ENCODE data around the gene COL6A3. TPM values are rescaled to one million over a fixed set of nuclear protein-coding genes. Genes with fewer than 3 reads are reported as not detected.

COL6A3 gene, protein sequence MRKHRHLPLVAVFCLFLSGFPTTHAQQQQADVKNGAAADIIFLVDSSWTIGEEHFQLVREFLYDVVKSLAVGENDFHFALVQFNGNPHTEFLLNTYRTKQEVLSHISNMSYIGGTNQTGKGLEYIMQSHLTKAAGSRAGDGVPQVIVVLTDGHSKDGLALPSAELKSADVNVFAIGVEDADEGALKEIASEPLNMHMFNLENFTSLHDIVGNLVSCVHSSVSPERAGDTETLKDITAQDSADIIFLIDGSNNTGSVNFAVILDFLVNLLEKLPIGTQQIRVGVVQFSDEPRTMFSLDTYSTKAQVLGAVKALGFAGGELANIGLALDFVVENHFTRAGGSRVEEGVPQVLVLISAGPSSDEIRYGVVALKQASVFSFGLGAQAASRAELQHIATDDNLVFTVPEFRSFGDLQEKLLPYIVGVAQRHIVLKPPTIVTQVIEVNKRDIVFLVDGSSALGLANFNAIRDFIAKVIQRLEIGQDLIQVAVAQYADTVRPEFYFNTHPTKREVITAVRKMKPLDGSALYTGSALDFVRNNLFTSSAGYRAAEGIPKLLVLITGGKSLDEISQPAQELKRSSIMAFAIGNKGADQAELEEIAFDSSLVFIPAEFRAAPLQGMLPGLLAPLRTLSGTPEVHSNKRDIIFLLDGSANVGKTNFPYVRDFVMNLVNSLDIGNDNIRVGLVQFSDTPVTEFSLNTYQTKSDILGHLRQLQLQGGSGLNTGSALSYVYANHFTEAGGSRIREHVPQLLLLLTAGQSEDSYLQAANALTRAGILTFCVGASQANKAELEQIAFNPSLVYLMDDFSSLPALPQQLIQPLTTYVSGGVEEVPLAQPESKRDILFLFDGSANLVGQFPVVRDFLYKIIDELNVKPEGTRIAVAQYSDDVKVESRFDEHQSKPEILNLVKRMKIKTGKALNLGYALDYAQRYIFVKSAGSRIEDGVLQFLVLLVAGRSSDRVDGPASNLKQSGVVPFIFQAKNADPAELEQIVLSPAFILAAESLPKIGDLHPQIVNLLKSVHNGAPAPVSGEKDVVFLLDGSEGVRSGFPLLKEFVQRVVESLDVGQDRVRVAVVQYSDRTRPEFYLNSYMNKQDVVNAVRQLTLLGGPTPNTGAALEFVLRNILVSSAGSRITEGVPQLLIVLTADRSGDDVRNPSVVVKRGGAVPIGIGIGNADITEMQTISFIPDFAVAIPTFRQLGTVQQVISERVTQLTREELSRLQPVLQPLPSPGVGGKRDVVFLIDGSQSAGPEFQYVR (N-terminal part only)
- total RNA-seq: 156 TPM

DNA sequence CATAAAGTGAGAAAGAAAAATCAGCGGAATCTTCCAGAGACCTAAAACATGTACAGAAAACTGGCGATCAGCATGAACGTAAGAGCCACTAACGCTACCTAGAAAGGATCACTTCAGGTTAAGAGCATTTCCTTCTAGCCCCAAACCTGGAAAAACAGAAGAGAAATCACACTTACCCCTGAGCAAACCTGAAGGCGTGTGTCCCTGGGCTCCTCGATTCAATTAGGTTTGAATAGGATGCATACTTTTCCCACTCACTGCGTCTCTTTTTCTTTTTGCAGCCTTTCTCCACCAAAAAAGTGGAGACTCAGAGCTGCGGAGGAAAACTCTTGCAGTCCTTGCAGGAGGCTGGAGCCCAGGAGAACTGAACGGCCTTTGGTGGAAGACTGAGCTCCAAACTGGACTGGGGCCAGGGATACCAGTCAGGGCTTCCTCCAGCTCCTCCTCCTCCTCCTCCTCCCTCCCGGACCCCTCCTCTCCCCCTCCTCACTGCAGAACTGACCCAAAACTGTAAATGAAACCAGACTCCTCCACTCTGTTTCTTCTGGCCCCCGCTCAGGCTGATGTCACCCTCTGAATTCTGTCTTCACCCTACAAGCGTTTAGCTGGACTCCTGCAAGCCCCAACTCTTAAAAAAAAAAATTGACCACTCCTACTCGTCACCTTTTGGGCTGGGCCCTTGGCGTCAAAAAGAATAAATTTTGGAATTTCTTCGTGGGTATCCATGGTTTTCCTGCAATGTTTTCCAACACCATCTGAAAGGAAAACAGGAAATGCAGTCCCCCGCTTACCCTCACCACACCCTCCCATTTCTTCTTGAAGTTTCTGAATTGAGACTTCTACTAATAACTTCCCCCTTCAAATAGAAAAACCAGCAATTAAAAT lies at the start of gene COL6A3:
Gene COL6A3, minus strand, starts transcription at position 388 of the 885 bp plus-strand sequence. CDS start 17,347 bp downstream, outside the sequence.
- peak within 1 kb of the TSS; percentile 76 to 77 for H3K27ac ChIP-seq
- H3K27me3 ChIP-seq: no peaks in the 10 kb centered on the region
- H3K36me3 ChIP-seq: no peaks in the 10 kb centered on the region
- intact Hi-C loops (cut with DNase I): loop anchor here (2.0 to 10.0 kb wide), 3 partner anchors 99 to 289 kb away; no protein-coding TSS in a partner anchor
- no peak for DNase-seq (ENCODE audit: low spot score in 2 of 2)
- TF ChIP-seq, protein P1, sequence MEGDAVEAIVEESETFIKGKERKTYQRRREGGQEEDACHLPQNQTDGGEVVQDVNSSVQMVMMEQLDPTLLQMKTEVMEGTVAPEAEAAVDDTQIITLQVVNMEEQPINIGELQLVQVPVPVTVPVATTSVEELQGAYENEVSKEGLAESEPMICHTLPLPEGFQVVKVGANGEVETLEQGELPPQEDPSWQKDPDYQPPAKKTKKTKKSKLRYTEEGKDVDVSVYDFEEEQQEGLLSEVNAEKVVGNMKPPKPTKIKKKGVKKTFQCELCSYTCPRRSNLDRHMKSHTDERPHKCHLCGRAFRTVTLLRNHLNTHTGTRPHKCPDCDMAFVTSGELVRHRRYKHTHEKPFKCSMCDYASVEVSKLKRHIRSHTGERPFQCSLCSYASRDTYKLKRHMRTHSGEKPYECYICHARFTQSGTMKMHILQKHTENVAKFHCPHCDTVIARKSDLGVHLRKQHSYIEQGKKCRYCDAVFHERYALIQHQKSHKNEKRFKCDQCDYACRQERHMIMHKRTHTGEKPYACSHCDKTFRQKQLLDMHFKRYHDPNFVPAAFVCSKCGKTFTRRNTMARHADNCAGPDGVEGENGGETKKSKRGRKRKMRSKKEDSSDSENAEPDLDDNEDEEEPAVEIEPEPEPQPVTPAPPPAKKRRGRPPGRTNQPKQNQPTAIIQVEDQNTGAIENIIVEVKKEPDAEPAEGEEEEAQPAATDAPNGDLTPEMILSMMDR (IDR thresholded peaks at IDR 0.05): no peak
- peak within 1 kb of the TSS; percentile 45 to 67 for H3K4me3 ChIP-seq
- H3K9me3 ChIP-seq: no peaks in the 10 kb centered on the region
- peaks cover 9 to 12% of the 10 kb centered on the region in 2 donors for H3K4me1 ChIP-seq

DNA sequence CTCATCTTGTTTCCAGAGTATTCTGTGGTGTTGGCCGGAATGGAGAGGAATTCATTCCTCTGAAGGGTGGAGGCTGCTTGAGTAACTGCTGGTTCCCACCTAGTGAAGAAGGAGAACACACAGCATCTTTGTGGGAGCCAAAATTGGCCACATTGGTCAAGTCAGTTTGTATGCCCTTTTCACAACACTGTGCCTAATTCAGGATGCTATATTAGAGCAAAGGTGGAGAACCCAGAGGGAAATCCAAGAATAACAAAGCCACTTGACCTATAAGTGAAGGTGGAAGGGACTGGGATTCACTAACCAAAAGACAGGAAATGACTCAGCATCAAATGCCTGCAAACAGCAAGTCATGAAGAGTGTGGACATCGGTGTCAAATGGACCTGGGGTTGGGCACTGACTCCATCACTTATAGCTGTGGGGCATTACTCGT lies 45.8 kb upstream of the COL6A3 start:
- Histone ChIP-seq H3K27me3 (no peaks in the 10 kb centered on the region), H3K36me3 (no peaks in the 10 kb centered on the region), H3K27ac (peak overlapping the region in 1 of 2 donors; percentile 57), H3K4me1 (peaks cover 5 to 25% of the 10 kb centered on the region in 2 donors), H3K9me3 (no peaks in the 10 kb centered on the region), H3K4me3 (no peak overlapping the region)
- intact Hi-C loops (cut with DNase I): loop anchor here (5.0 kb wide), 1 partner anchor 37 kb away; no protein-coding TSS in a partner anchor
- TF ChIP-seq, protein P1 (IDR thresholded peaks at IDR 0.05): no peak
- no peak for DNase-seq (ENCODE audit: low spot score in 2 of 2)

DNA sequence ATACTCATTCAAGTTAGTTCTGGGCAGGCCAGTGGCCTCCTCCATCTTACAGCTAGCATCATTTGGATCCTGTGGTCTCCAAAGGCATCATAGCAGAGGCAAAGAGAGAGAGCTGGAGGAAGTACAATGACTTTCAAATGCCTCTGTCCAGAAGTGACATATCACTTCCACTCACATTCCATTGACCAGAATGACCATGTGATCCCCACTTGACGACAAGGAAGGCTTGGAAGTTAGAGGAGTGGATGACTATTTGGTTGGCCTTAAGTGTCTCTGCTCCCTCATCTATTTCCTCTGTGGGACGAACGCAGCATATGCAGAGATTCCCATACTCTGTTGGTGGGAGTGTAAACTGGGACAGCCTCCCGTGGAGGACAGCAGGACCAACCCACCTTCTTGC lies 45.3 kb upstream of the COL6A3 start:
- Histone ChIP-seq H3K36me3 (no peaks in the 10 kb centered on the region), H3K27me3 (no peaks in the 10 kb centered on the region), H3K4me3 (no peak overlapping the region), H3K27ac (peak overlapping the region in 1 of 2 donors; percentile 57), H3K4me1 (peaks cover 5 to 25% of the 10 kb centered on the region in 2 donors), H3K9me3 (no peaks in the 10 kb centered on the region)
- intact Hi-C loops (cut with DNase I): loop anchor here (5.0 kb wide), 1 partner anchor 37 kb away; no protein-coding TSS in a partner anchor
- no peak for DNase-seq (ENCODE audit: low spot score in 2 of 2)
- TF ChIP-seq, protein P1 (IDR thresholded peaks at IDR 0.05): no peak

DNA sequence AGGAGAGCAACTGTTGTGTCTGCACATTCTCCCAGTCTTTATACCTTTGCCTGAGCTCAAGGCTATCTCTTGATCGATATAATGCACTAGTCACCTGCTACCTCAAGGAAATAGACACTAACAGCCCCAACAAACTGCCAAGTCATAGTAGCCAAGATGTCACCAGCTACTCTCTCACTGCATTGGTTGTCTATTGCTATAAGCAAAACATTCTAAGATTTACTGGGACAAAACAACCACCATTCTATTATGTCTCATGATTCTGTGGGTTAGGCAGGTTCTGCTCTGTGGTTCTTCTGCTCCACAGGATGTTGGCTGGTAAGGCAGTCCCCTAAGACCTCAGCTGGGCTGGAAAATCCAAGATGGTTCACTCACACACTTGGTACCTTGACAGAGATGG lies 44.6 kb upstream of the COL6A3 start:
- Histone ChIP-seq H3K36me3 (no peaks in the 10 kb centered on the region), H3K27ac (no peak overlapping the region), H3K4me1 (peaks cover 5 to 25% of the 10 kb centered on the region in 2 donors), H3K9me3 (no peaks in the 10 kb centered on the region), H3K4me3 (no peak overlapping the region), H3K27me3 (no peaks in the 10 kb centered on the region)
- DNase-seq (ENCODE audit: low spot score in 2 of 2): no peak
- intact Hi-C loops (cut with DNase I): loop anchor here (5.0 kb wide), 1 partner anchor 36 kb away; no protein-coding TSS in a partner anchor
- TF ChIP-seq, protein P1 (IDR thresholded peaks at IDR 0.05): no peak
